HCT116 (cell line): ENCODE data around the gene DKK1. TPM values are rescaled to one million over a fixed set of nuclear protein-coding genes. Genes with fewer than 3 reads are reported as not detected.

Experiments used
- ATAC-seq: fragments of 200-7000 bp; cut with Tn5 transposase; 2 replicates; pipeline ENCODE4 v1.9.1; 2020; ENCODE audit warnings: mild to moderate bottlenecking, moderate library complexity
- BruUV-seq: library from RNA; stranded (reverse); fragments of 400-500 nt; replicated peaks from 2 replicates; lab custom pipeline; 2021; lab: Mats Ljungman, UMichigan
- CTCF ChIA-PET: fragments of 300-600 bp; sonication (Branson Sonifier 250); formaldehyde crosslinking; loops from one replicate; lab custom pipeline; 2021; ENCODE audit warnings: antibody characterized with exemption; lab: Charles Lee
- POLR2A ChIA-PET: fragments of 300-600, 350-600 bp; sonication (Branson Sonifier 250); formaldehyde crosslinking; loops from one replicate; lab custom pipeline; 2021; ENCODE audit warnings: antibody characterized with exemption; lab: Charles Lee
- RAD21 ChIA-PET, 2 experiments: fragments of 300-600 bp; sonication (Branson Sonifier 250); formaldehyde crosslinking; loops; one replicate each; lab custom pipeline; 2023; ENCODE audit warnings: low total read pairs in 2 of 2; ENCODE audit not compliant: uncharacterized antibody in 2 of 2, unreplicated experiment in 2 of 2, low non-redundant PET in 1 of 2; lab: Charles Lee
- DNase-seq: peaks from one replicate; pipeline ENCODE4 v3.0.0-alpha.2; 2010; ENCODE audit warnings: low read depth, low spot score
- H2AFZ ChIP-seq: fragments of 200-600 bp; shearing (Covaris generic), sonication (generic); 2 replicates; pipeline ENCODE4 v1.6.1; 2017; ENCODE audit warnings: low read depth, mixed run types, mixed read lengths, antibody characterized with exemption, low read length; ENCODE audit not compliant: poor library complexity, severe bottlenecking
- H3K27ac ChIP-seq: 2 replicates; pipeline ENCODE4 v1.5.1; 2012; ENCODE audit warnings: low read depth, low read length
- H3K27me3 ChIP-seq: fragments of 200-600 bp; sonication (generic); 2 replicates; pipeline ENCODE4 v1.6.1; 2016; ENCODE audit warnings: mixed run types, low read length, mixed read lengths; ENCODE audit not compliant: insufficient read depth
- H3K36me3 ChIP-seq, 2 experiments: fragments of 200-500 bp in 1 of 2; fragments of 200-600 bp in 1 of 2; sonication (Bioruptor generic) in 1 of 2; sonication (generic) in 1 of 2; 2 replicates each; pipeline versions ENCODE4 v1.5.1 to v1.6.1; 2014 to 2016; ENCODE audit warnings: low read length in 2 of 2, inconsistent platforms in 1 of 2, mixed read lengths in 1 of 2, mixed run types in 1 of 2; ENCODE audit not compliant: insufficient read depth in 2 of 2, control insufficient read depth in 1 of 2
- H3K4me1 ChIP-seq, 2 experiments: fragments of 200-600 bp in 1 of 2; sonication (generic) in 1 of 2; 2 replicates each; pipeline versions ENCODE4 v1.5.1 to v1.6.1; 2012 to 2017; ENCODE audit warnings: low read length in 2 of 2, inconsistent platforms in 1 of 2, mild to moderate bottlenecking in 1 of 2, mixed read lengths in 1 of 2, mixed run types in 1 of 2, moderate library complexity in 1 of 2; ENCODE audit not compliant: insufficient read depth in 2 of 2, control insufficient read depth in 1 of 2
- H3K4me2 ChIP-seq: fragments of 200-600 bp; sonication (generic); 2 replicates; pipeline ENCODE4 v1.6.1; 2017; ENCODE audit warnings: mixed run types, low read length, mixed read lengths
- H3K4me3 ChIP-seq, 2 experiments: fragments of 200-600 bp in 1 of 2; sonication (generic) in 1 of 2; replicated peaks in 1 of 2; 2 replicates each; pipeline ENCODE4 v1.5.1; 2011 to 2016; ENCODE audit warnings: low read length in 2 of 2, control low read depth in 1 of 2, low read depth in 1 of 2, mild to moderate bottlenecking in 1 of 2, mixed read lengths in 1 of 2, mixed run types in 1 of 2
- H3K79me2 ChIP-seq: fragments of 200-600 bp; sonication (generic); 2 replicates; pipeline ENCODE4 v1.6.1; 2017; ENCODE audit warnings: mild to moderate bottlenecking, mixed run types, low read length, moderate library complexity, mixed read lengths; ENCODE audit not compliant: insufficient read depth
- H3K9ac ChIP-seq: fragments of 200-600 bp; sonication (generic); 2 replicates; pipeline ENCODE4 v1.6.1; 2016; ENCODE audit warnings: low read length, mixed read lengths
- H3K9me2 ChIP-seq: fragments of 200-600 bp; sonication (generic), shearing (Covaris generic); 2 replicates; pipeline ENCODE4 v1.6.1; 2017; ENCODE audit warnings: mixed run types, mild to moderate bottlenecking, moderate library complexity; ENCODE audit not compliant: insufficient read depth
- H3K9me3 ChIP-seq, 2 experiments: fragments of 200-500 bp in 1 of 2; fragments of 200-600 bp in 1 of 2; sonication (Bioruptor generic) in 1 of 2; sonication (generic) in 1 of 2; 2 replicates each; pipeline ENCODE4 v1.6.1; 2014 to 2017; ENCODE audit warnings: low read length in 2 of 2, mixed read lengths in 2 of 2, inconsistent platforms in 1 of 2, low read depth in 1 of 2, mild to moderate bottlenecking in 1 of 2, mixed run types in 1 of 2, moderate library complexity in 1 of 2; ENCODE audit not compliant: control insufficient read depth in 1 of 2, insufficient read depth in 1 of 2
- H4K20me1 ChIP-seq: fragments of 200-600 bp; sonication (generic), shearing (Covaris generic); 2 replicates; pipeline ENCODE4 v1.6.1; 2017; ENCODE audit warnings: mixed run types, mild to moderate bottlenecking, moderate library complexity; ENCODE audit not compliant: insufficient read depth
- CEBPB ChIP-seq: IDR thresholded peaks from 2 replicates; pipeline ENCODE4 v1.6.1; 2012; ENCODE audit warnings: low read depth
- ELF1 ChIP-seq: IDR thresholded peaks from 2 replicates; pipeline ENCODE4 v1.6.1; 2012; ENCODE audit warnings: low read depth, borderline replicate concordance
- EZH2phosphoT487 ChIP-seq: fragments of 200-600 bp; IDR thresholded peaks from 2 replicates; pipeline ENCODE4 v1.6.1; 2018; ENCODE audit warnings: antibody characterized with exemption, borderline replicate concordance
- FOSL1 ChIP-seq: IDR thresholded peaks from 2 replicates; pipeline ENCODE4 v1.6.1; 2012; ENCODE audit warnings: low read depth
- TCF7L2 ChIP-seq: IDR thresholded peaks from 2 replicates; pipeline ENCODE4 v1.7.0; 2011; ENCODE audit warnings: borderline replicate concordance, inconsistent platforms; ENCODE audit not compliant: insufficient read depth, insufficient read length; ENCODE audit errors: extremely low read depth
- YY1 ChIP-seq: IDR thresholded peaks from 2 replicates; pipeline ENCODE4 v1.6.1; 2011; ENCODE audit warnings: low read length, low read depth, moderate library complexity, mild to moderate bottlenecking; ENCODE audit not compliant: insufficient replicate concordance; ENCODE audit errors: extremely low read depth
- ZBTB33 ChIP-seq: IDR thresholded peaks from 2 replicates; pipeline ENCODE4 v1.6.1; 2011; ENCODE audit warnings: mild to moderate bottlenecking, low read length, moderate library complexity; ENCODE audit not compliant: insufficient replicate concordance; ENCODE audit errors: extremely low read depth
- ZFX ChIP-seq: fragments of 450-650 bp; IDR thresholded peaks from 2 replicates; pipeline ENCODE4 v1.6.1; 2017
- ZNF274 ChIP-seq: fragments of 200-500 bp; sonication (Bioruptor generic); IDR thresholded peaks from 2 replicates; pipeline ENCODE4 v1.6.1; 2014; ENCODE audit warnings: mild to moderate bottlenecking, low read depth, low read length, inconsistent platforms
- intact Hi-C: fragments of 100-400 bp; cut with micrococcal nuclease; formaldehyde crosslinking; loops from 2 replicates; pipeline ENCODE4 v1.10.0; 2022
- total RNA-seq: library from RNA; stranded (reverse); gene quantifications from one replicate; pipeline ENCODE4 v1.2.1, GENCODE V29; 2021; ENCODE audit not compliant: unreplicated experiment
- TF ChIP-seq, protein P1 (sequence below): IDR thresholded peaks from 2 replicates; pipeline ENCODE4 v1.6.1; 2012
- TF ChIP-seq, protein P2 (sequence below): IDR thresholded peaks from 2 replicates; pipeline ENCODE4 v1.6.1; 2012; ENCODE audit warnings: low read depth

DKK1 gene
- total RNA-seq, 1 experiment from 2014 or later = 315 TPM

DNA sequence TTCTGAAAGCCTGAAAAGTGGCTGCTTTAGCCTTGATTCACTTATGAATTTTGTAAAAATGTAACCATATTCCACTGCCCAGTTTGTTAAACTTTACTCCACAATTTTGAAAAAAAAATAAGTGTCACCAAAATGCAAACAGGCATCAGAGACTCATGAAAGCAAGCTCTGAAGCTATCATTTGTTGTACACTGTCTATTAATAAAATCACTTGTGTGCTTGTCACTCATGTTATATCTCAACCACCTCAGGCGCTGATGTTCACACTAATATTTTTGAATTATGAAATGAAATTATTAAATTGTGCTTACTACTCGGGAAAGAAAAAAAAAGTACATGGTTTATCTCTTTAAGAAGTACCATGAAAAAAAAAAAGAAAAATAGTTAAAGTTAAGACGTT lies 34.5 kb upstream of the DKK1 start:
- H3K9me3 ChIP-seq = no peaks in the 10 kb centered on the region
- intact Hi-C loops = no loop called here
- H3K36me3 ChIP-seq = no peaks in the 10 kb centered on the region
- H3K4me1 ChIP-seq = no peaks in the 10 kb centered on the region
- no peak for ATAC-seq
- no peak overlapping the region for H2AFZ ChIP-seq
- H3K9me2 ChIP-seq = no peaks in the 10 kb centered on the region
- H4K20me1 ChIP-seq = no peaks in the 10 kb centered on the region
- ChIA-PET CTCF (no interaction called here), POLR2A (interaction anchor here (0.6 to 0.7 kb wide), 2 partner anchors 48 to 378 kb away, joined by 3 read pairs; no protein-coding TSS in a partner anchor), RAD21 (no interaction called here)
- H3K79me2 ChIP-seq = no peaks in the 10 kb centered on the region
- no peaks in the 10 kb centered on the region for H3K27me3 ChIP-seq
- no peak overlapping the region for H3K9ac ChIP-seq
- no peak overlapping the region for H3K4me2 ChIP-seq
- no peak overlapping the region for H3K4me3 ChIP-seq
- H3K27ac ChIP-seq = no peak overlapping the region
- no TSS peak for BruUV-seq
- no peak for TF ChIP-seq YY1
- TF ChIP-seq ELF1 = no peak
- TF ChIP-seq, protein P1, sequence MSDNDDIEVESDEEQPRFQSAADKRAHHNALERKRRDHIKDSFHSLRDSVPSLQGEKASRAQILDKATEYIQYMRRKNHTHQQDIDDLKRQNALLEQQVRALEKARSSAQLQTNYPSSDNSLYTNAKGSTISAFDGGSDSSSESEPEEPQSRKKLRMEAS = no peak
- TF ChIP-seq ZNF274 = no peak
- TF ChIP-seq EZH2phosphoT487 = no peak
- no peak for TF ChIP-seq FOSL1
- no peak for TF ChIP-seq ZFX
- TF ChIP-seq TCF7L2 = no peak
- no peak for TF ChIP-seq ZBTB33
- TF ChIP-seq CEBPB = no peak
- TF ChIP-seq, protein P2, sequence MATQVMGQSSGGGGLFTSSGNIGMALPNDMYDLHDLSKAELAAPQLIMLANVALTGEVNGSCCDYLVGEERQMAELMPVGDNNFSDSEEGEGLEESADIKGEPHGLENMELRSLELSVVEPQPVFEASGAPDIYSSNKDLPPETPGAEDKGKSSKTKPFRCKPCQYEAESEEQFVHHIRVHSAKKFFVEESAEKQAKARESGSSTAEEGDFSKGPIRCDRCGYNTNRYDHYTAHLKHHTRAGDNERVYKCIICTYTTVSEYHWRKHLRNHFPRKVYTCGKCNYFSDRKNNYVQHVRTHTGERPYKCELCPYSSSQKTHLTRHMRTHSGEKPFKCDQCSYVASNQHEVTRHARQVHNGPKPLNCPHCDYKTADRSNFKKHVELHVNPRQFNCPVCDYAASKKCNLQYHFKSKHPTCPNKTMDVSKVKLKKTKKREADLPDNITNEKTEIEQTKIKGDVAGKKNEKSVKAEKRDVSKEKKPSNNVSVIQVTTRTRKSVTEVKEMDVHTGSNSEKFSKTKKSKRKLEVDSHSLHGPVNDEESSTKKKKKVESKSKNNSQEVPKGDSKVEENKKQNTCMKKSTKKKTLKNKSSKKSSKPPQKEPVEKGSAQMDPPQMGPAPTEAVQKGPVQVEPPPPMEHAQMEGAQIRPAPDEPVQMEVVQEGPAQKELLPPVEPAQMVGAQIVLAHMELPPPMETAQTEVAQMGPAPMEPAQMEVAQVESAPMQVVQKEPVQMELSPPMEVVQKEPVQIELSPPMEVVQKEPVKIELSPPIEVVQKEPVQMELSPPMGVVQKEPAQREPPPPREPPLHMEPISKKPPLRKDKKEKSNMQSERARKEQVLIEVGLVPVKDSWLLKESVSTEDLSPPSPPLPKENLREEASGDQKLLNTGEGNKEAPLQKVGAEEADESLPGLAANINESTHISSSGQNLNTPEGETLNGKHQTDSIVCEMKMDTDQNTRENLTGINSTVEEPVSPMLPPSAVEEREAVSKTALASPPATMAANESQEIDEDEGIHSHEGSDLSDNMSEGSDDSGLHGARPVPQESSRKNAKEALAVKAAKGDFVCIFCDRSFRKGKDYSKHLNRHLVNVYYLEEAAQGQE = no peak
- no peak for DNase-seq
